Naive thymus-derived CD4-positive, alpha-beta T cell (primary cell): Measurements from ENCODE around the gene CDK9. TPM values are rescaled to one million over a fixed set of nuclear protein-coding genes. Genes with fewer than 3 reads are reported as not detected.
A peak's percentile ranks its signal among the peaks of the same experiment; 100 is the strongest.
"Not testable (repeated sequence)": the region's sequence is repeated elsewhere in the genome, so short reads cannot be mapped to it uniquely, and the experiment has no call there.

ENCODE experiments used
- ATAC-seq: fragments of 150-1000 bp; cut with Tn5 transposase; 2 replicates; pipeline ENCODE4 v1.10.0; 2021; ENCODE audit warnings: mild to moderate bottlenecking, moderate library complexity
- CTCF ChIA-PET: fragments of 350-600 bp; sonication (Branson Sonifier 250); formaldehyde crosslinking; loops from one replicate; lab custom pipeline; 2021; ENCODE audit warnings: antibody characterized with exemption; lab: Charles Lee
- POLR2A ChIA-PET: fragments of 350-600 bp; sonication (Branson Sonifier 250); formaldehyde crosslinking; loops from one replicate; lab custom pipeline; 2021; ENCODE audit warnings: antibody characterized with exemption, inconsistent platforms; lab: Charles Lee
- DNase-seq, 9 donors: peaks; one replicate each; pipeline versions ENCODE4 v3.0.0 to v3.0.0-alpha.2; 2020 to 2022; ENCODE audit warnings: mixed read lengths in 1 of 9
- H3K27ac ChIP-seq: one replicate; pipeline ENCODE4 v1.7.0; 2013; ENCODE audit warnings: mild to moderate bottlenecking, low read depth, low read length, moderate library complexity
- H3K27me3 ChIP-seq, 2 donors: one replicate each; pipeline ENCODE4 v1.7.0; 2013; ENCODE audit warnings: low read length in 2 of 2, mild to moderate bottlenecking in 2 of 2, moderate library complexity in 2 of 2; ENCODE audit not compliant: control insufficient read depth in 2 of 2, insufficient read depth in 2 of 2
- H3K36me3 ChIP-seq, 3 experiments: 1 replicate in 2 of 3; 2 replicates in 1 of 3; pipeline ENCODE4 v1.7.0; 2013; ENCODE audit warnings: low read length in 3 of 3, mild to moderate bottlenecking in 3 of 3, moderate library complexity in 1 of 3; ENCODE audit not compliant: insufficient read depth in 3 of 3, control insufficient read depth in 2 of 3
- H3K4me1 ChIP-seq, 2 donors: one replicate each; pipeline ENCODE4 v1.7.0; 2013; ENCODE audit warnings: low read length in 2 of 2, mild to moderate bottlenecking in 2 of 2, moderate library complexity in 1 of 2; ENCODE audit not compliant: control insufficient read depth in 2 of 2, insufficient read depth in 2 of 2
- H3K4me3 ChIP-seq: 2 replicates; pipeline ENCODE4 v1.7.0; 2013; ENCODE audit warnings: mild to moderate bottlenecking, low read length
- H3K9me3 ChIP-seq, 3 experiments: 1 replicate in 2 of 3; 2 replicates in 1 of 3; pipeline ENCODE4 v1.7.0; 2013; ENCODE audit warnings: low read length in 3 of 3; ENCODE audit not compliant: control insufficient read depth in 2 of 3
- H3K27ac Mint-ChIP-seq, 9 donors: one replicate each; pipeline ENCODE4 v1.8.0; 2020 to 2022; ENCODE audit warnings: mixed read lengths in 9 of 9, mild to moderate bottlenecking in 8 of 9, moderate library complexity in 5 of 9, inconsistent platforms in 2 of 9
- H3K27me3 Mint-ChIP-seq, 5 donors: one replicate each; pipeline ENCODE4 v1.8.0; 2021 to 2022; ENCODE audit warnings: mixed read lengths in 5 of 5, mild to moderate bottlenecking in 1 of 5
- H3K36me3 Mint-ChIP-seq, 5 donors: one replicate each; pipeline ENCODE4 v1.8.0; 2020 to 2022; ENCODE audit warnings: mixed read lengths in 5 of 5, mild to moderate bottlenecking in 3 of 5, inconsistent platforms in 1 of 5
- H3K4me1 Mint-ChIP-seq, 7 donors: one replicate each; pipeline ENCODE4 v1.8.0; 2020 to 2022; ENCODE audit warnings: mixed read lengths in 7 of 7, mild to moderate bottlenecking in 3 of 7, inconsistent platforms in 1 of 7
- H3K4me3 Mint-ChIP-seq, 10 donors: one replicate each; pipeline ENCODE4 v1.8.0; 2020 to 2022; ENCODE audit warnings: mild to moderate bottlenecking in 10 of 10, mixed read lengths in 10 of 10, moderate library complexity in 6 of 10, inconsistent platforms in 2 of 10
- H3K9me3 Mint-ChIP-seq, 11 donors: one replicate each; pipeline ENCODE4 v1.8.0; 2020 to 2022; ENCODE audit warnings: mixed read lengths in 11 of 11, mild to moderate bottlenecking in 4 of 11, inconsistent platforms in 1 of 11, moderate library complexity in 1 of 11
- intact Hi-C, 2 donors: fragments of 100-400 bp; cut with micrococcal nuclease; formaldehyde crosslinking; loops; one replicate each; pipeline ENCODE4 v1.15.1; 2023
- polyA plus RNA-seq, 2 donors: library from polyadenylated mRNA; unstranded; fragments of 300-500 nt; fragmentation: Illumina TruSeq; gene quantifications; one replicate each; pipeline ENCODE4 v1.2.3, GENCODE V29; 2021
- total RNA-seq, 6 experiments: library from RNA in 5 of 6; stranded (reverse) in 5 of 6; gene quantifications; 1 replicate in 5 of 6; 2 replicates in 1 of 6; pipeline ENCODE4 v1.2.3 and lab custom pipeline; 2021 to 2026

CDK9 gene
- total and polyA plus RNA-seq, 7 experiments from 2014 or later, result 37.5 to 135 (median 120) TPM

DNA sequence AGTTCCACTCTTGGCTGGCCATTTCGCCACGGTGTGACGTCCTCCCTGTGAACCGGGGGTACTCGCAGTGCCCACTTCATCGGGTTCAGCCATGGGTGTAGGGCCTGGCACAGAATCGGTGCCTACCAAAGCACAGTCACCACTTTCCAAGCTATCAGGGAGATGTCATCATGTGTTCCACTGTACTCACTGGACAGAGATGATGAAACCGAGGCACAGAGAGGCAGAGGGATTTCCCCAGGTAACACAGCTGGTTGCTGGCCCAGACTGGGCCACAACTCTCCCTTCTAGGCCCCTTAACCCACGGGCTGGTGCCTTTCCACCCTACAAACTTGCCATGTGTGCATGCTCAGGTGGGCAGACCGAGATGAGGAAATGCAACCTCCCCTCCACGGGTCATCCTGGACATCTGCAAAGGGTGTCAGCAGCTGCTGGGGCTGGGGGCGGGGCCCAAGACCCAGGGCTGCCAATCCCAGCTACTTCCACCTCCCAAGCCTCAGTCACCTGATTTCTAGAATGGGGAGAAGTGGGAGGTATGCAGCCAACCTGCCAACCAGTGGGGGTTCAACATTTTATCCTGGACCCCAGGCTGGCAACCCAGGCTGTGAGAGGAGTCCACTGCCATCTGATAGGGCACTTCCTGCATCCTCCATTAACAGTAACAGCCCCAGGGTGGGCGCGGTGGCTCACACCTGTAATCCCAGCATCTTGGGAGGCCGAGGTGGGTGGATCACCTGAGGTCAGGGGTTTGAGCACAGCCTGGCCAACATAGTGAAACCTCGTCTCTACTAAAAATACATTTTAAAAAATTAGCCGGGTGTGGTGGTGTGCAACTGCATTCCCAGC lies 6.5 kb upstream of the CDK9 start:
- peak overlapping the region; percentile 88 for H3K27ac ChIP-seq
- peaks cover 0 to 11% (median 1%) of the 10 kb centered on the region in 3 experiments for H3K36me3 ChIP-seq
- no peaks in the 10 kb centered on the region for H3K27me3 ChIP-seq
- H3K4me3 ChIP-seq, result peak overlapping the region; percentile 97
- ChIA-PET POLR2A (interaction anchor here (0.6 to 1.9 kb wide), 11 partner anchors 9 to 189 kb away, joined by 3 to 19 read pairs (median 5); partner anchors contain the start of gene TOR2A), CTCF (interaction anchor here (0.8 to 2.1 kb wide), 4 partner anchors 16 to 142 kb away, joined by 3 to 9 read pairs (median 5); partner anchors contain the start of gene TOR2A)
- H3K27ac Mint-ChIP-seq, result peak overlapping the region; percentile 88 to 98 (median 94)
- ATAC-seq (peak; percentile 39), DNase-seq (peak in 1 of 9 donors; percentile 64)
- H3K4me1 Mint-ChIP-seq, result peaks cover 32 to 76% (median 60%) of the 10 kb centered on the region in 7 donors
- H3K4me3 Mint-ChIP-seq, result peak overlapping the region; percentile 94 to 100 (median 98)
- no peaks in the 10 kb centered on the region for H3K9me3 ChIP-seq
- H3K36me3 Mint-ChIP-seq, result peaks cover 0 to 24% (median 4%) of the 10 kb centered on the region in 5 donors
- H3K27me3 Mint-ChIP-seq, result no peaks in the 10 kb centered on the region
- peaks cover 51 to 59% of the 10 kb centered on the region in 2 donors for H3K4me1 ChIP-seq
- intact Hi-C loops, result loop anchor here (1.0 to 10.0 kb wide), 6 partner anchors 8 to 495 kb away; partner anchors contain the start of genes GOLGA2 (in 1 of the 2), PTGES2 (in 1 of the 2), STXBP1 (in 1 of the 2) and SWI5 (in 1 of the 2)
- H3K9me3 Mint-ChIP-seq, result no peaks in the 10 kb centered on the region

- H3K4me3 ChIP-seq, result no peak overlapping the region
- DNase-seq, result no peak
- H3K4me3 Mint-ChIP-seq, result peak overlapping the region; percentile 17 to 100 (median 94)
Measured at GRCh38 chr9:127780126-127780885, 5.5 kb upstream of the CDK9 start.

GRCh38 chr9:127780909-127781308 lies 4.9 kb upstream of the CDK9 start:
- H3K27me3 ChIP-seq, intact Hi-C loops, H3K4me3 ChIP-seq, H3K9me3 Mint-ChIP-seq, ATAC-seq, H3K27me3 Mint-ChIP-seq, H3K36me3 ChIP-seq, H3K9me3 ChIP-seq: not testable (repeated sequence)
- peak overlapping the region in 8 of 9 donors; percentile 5 to 98 (median 91) for H3K27ac Mint-ChIP-seq
- ChIA-PET CTCF (interaction anchor here (1.8 kb wide), 1 partner anchor 140 kb away, joined by 7 read pairs; no protein-coding TSS in a partner anchor), POLR2A (interaction anchor here (1.1 kb wide), 1 partner anchor 10 kb away, joined by 4 read pairs; no protein-coding TSS in a partner anchor)
- Histone ChIP-seq H3K27ac (peak overlapping the region; percentile 88), H3K4me1 (peaks cover 56% of the 10 kb centered on the region in 2 donors)
- peaks cover 34 to 76% (median 64%) of the 10 kb centered on the region in 7 donors for H3K4me1 Mint-ChIP-seq
- H3K4me3 Mint-ChIP-seq, result peak overlapping the region in 6 of 10 donors; percentile 21 to 94 (median 37)
- DNase-seq, result peak in 3 of 9 donors; percentile 28 to 44 (median 33)
- H3K36me3 Mint-ChIP-seq, result peaks cover 0 to 22% (median 4%) of the 10 kb centered on the region in 5 donors

More at GRCh38 chr9:127780126-127780885, 5.5 kb upstream of the CDK9 start:
- Histone ChIP-seq H3K27me3 (no peaks in the 10 kb centered on the region), H3K4me1 (peaks cover 56 to 59% of the 10 kb centered on the region in 2 donors), H3K27ac (peak overlapping the region; percentile 88), H3K36me3 (peaks cover 0 to 4% (median 0%) of the 10 kb centered on the region in 3 experiments), H3K9me3 (no peaks in the 10 kb centered on the region)
- Mint-ChIP-seq H3K27me3 (no peaks in the 10 kb centered on the region), H3K36me3 (peaks cover 0 to 22% (median 4%) of the 10 kb centered on the region in 5 donors), H3K9me3 (no peaks in the 10 kb centered on the region), H3K27ac (peak overlapping the region; percentile 36 to 98 (median 92)), H3K4me1 (peaks cover 34 to 76% (median 64%) of the 10 kb centered on the region in 7 donors)
- POLR2A ChIA-PET, result interaction anchor here (0.6 to 1.2 kb wide), 4 partner anchors 9 to 188 kb away, joined by 3 to 4 read pairs (median 3); no protein-coding TSS in a partner anchor
- CTCF ChIA-PET, result interaction anchor here (1.2 to 1.8 kb wide), 2 partner anchors 17 to 141 kb away, joined by 3 to 7 read pairs; no protein-coding TSS in a partner anchor
- intact Hi-C loops, result no loop called here
- no peak for ATAC-seq

DNA sequence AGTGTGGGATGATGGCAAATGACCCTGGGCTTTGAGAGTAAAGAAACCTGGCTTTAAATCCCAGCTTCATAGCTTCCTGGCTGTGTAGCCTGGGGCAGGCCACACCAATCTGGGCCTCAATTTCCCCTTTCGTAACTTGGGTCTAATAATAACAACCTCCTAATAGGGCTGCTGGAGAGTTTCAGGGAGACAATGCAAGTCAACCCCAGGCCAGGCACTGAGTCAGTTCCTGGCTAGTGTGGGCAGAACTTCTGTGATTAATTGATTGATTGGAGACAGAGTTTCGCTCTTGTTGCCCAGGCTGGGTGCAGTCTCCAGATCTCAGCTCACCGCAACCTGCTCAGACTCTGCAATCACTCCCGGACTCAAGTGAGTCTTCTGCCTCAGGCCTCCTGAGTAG lies 4.0 kb upstream of the CDK9 start:
- Histone ChIP-seq H3K27me3 (no peaks in the 10 kb centered on the region), H3K4me1 (peaks cover 56% of the 10 kb centered on the region in 2 donors), H3K4me3 (no peak overlapping the region), H3K27ac (peak overlapping the region; percentile 22), H3K9me3 (no peaks in the 10 kb centered on the region), H3K36me3 (peaks cover 0 to 7% (median under 1%) of the 10 kb centered on the region in 3 experiments)
- peak overlapping the region; percentile 59 to 98 (median 90) for H3K27ac Mint-ChIP-seq
- intact Hi-C loops, result no loop called here
- H3K36me3 Mint-ChIP-seq, result peaks cover 0 to 18% (median 6%) of the 10 kb centered on the region in 5 donors
- H3K27me3 Mint-ChIP-seq, result no peaks in the 10 kb centered on the region
- H3K4me1 Mint-ChIP-seq, result peaks cover 34 to 73% (median 62%) of the 10 kb centered on the region in 7 donors
- no peaks in the 10 kb centered on the region for H3K9me3 Mint-ChIP-seq
- ATAC-seq, result no peak
- DNase-seq, result no peak
- ChIA-PET POLR2A (interaction anchor here (5.1 kb wide), 1 partner anchor 14 kb away, joined by 99 read pairs; no protein-coding TSS in a partner anchor), CTCF (interaction anchor here (1.1 to 2.2 kb wide), 2 partner anchors 11 to 47 kb away, joined by 3 to 10 read pairs; partner anchors contain the start of gene TOR2A)
- H3K4me3 Mint-ChIP-seq, result peak overlapping the region in 9 of 10 donors; percentile 7 to 51 (median 29)

DNA sequence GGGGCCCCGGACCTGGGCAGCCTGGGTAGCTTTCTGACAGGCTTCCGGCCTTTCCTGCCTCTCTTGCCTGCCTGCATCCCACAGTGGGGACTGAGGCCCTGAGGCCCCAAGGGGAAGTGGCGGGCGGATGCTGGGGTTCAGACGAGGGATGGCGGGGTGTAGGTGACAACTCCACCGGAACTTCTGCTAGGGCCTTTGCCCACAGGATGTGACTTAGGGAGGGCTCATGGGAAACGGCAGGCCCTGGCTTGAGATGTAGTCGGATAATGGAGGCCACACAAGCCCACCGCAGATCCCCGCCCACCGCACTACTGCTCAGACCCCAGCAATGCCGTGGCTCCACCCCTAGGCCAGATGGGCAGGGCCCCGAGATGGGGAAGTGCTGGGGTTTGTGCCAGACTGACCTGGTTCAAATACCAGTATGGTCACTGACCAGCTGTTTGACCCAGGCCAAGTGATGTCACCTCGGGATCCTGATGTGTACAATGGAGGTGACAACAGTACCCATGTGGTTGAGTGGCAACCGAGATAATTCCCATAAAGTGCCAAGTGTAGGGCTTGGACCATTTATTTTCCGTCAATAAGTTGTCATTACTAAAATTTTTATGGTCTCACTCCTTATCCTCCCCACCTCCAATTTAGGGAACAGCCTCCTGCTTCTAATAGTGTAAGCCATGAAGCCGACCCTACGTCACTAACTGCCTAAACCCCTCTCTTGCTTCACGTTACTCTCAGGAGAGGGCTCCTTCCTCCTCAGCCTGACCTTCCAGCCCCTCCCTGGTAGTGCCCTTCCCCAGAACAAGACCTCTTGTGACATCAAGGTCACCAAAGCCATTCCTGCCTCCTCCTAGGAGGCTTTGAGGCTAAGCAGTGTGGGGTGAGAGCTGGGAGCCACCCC lies 2.5 kb upstream of the CDK9 start:
- Mint-ChIP-seq H3K9me3 (no peaks in the 10 kb centered on the region), H3K27ac (peak overlapping the region; percentile 91 to 98 (median 96)), H3K36me3 (peaks cover 0 to 14% (median 7%) of the 10 kb centered on the region in 5 donors), H3K4me1 (peaks cover 37 to 77% (median 65%) of the 10 kb centered on the region in 7 donors), H3K4me3 (peak overlapping the region; percentile 74 to 88 (median 82)), H3K27me3 (no peaks in the 10 kb centered on the region)
- Histone ChIP-seq H3K36me3 (peaks cover 15 to 21% (median 16%) of the 10 kb centered on the region in 3 experiments), H3K27ac (peak overlapping the region; percentile 73), H3K9me3 (no peaks in the 10 kb centered on the region), H3K27me3 (no peaks in the 10 kb centered on the region), H3K4me3 (peak overlapping the region; percentile 50), H3K4me1 (peaks cover 69 to 71% of the 10 kb centered on the region in 2 donors)
- ChIA-PET POLR2A (interaction anchor here (0.9 to 5.1 kb wide), 9 partner anchors 8 to 140 kb away, joined by 3 to 99 read pairs (median 5); partner anchors contain the start of genes ST6GALNAC4 and TOR2A), CTCF (interaction anchor here (0.6 to 3.0 kb wide), 8 partner anchors 10 to 86 kb away, joined by 3 to 14 read pairs (median 4); partner anchors contain the start of gene TOR2A)
- DNase-seq, result peak; percentile 50 to 74 (median 64)
- ATAC-seq, result peak; percentile 42
- intact Hi-C loops, result loop anchor here in 1 of 2 donors (2.0 kb wide), 1 partner anchor 193 kb away; no protein-coding TSS in a partner anchor
